K562 (cell line): ENCODE data around the gene DDX54. TPM values are rescaled to one million over a fixed set of nuclear protein-coding genes. Genes with fewer than 3 reads are reported as not detected.

Experiments
- CXXC5 ChIP-seq: fragments of 250-450 bp; sonication (Bioruptor Pico); IDR thresholded peaks from 2 replicates; pipeline ENCODE4 v1.8.0; 2022; ENCODE audit warnings: inconsistent platforms, mild to moderate bottlenecking, moderate library complexity
- ELF4 ChIP-seq: fragments of 450-650 bp; formaldehyde crosslinking; IDR thresholded peaks from 2 replicates; pipeline ENCODE4 v1.4.0; 2022; ENCODE audit warnings: missing genetic modification characterization
- EP400 ChIP-seq: fragments of 450-650 bp; IDR thresholded peaks from 2 replicates; pipeline ENCODE4 v1.6.1; 2017; ENCODE audit warnings: antibody characterized with exemption, mild to moderate bottlenecking, moderate library complexity
- ETV1 ChIP-seq: fragments of 450-650 bp; conservative IDR thresholded peaks from 2 replicates; pipeline ENCODE4 v1.6.1; 2016; ENCODE audit warnings: missing genetic modification characterization, control low read depth, low read depth, missing compliant biosample characterization
- FOS ChIP-seq: IDR thresholded peaks from 3 replicates; pipeline ENCODE4 v1.6.1; 2011; ENCODE audit not compliant: insufficient read length; ENCODE audit errors: extremely low read depth
- GABPB1 ChIP-seq: sonication (generic); formaldehyde crosslinking; IDR thresholded peaks from 2 replicates; pipeline ENCODE4 v1.8.0; 2022; ENCODE audit warnings: mild to moderate bottlenecking, missing genetic modification reagents
- GTF2A2 ChIP-seq: IDR thresholded peaks from 2 replicates; pipeline ENCODE4 v1.6.1; 2016; ENCODE audit warnings: mild to moderate bottlenecking, missing genetic modification characterization, missing compliant biosample characterization
- IRF2 ChIP-seq: sonication (generic); formaldehyde crosslinking; IDR thresholded peaks from 2 replicates; pipeline ENCODE4 v1.8.1; 2022; ENCODE audit warnings: mild to moderate bottlenecking, missing genetic modification reagents
- KAT2B ChIP-seq: IDR thresholded peaks from one replicate; pipeline ENCODE4 v1.6.1; 2012; ENCODE audit warnings: low read depth, mild to moderate bottlenecking, control low read depth, inconsistent platforms, low read length, moderate library complexity
- L3MBTL2 ChIP-seq: fragments of 450-650 bp; IDR thresholded peaks from 2 replicates; pipeline ENCODE4 v1.6.1; 2016; ENCODE audit warnings: mild to moderate bottlenecking, moderate library complexity
- NCOR1 ChIP-seq: fragments of 450-650 bp; IDR thresholded peaks from 2 replicates; pipeline ENCODE4 v1.6.1; 2016; ENCODE audit warnings: mild to moderate bottlenecking, moderate library complexity
- NFIC ChIP-seq: fragments of 450-650 bp; IDR thresholded peaks from 2 replicates; pipeline ENCODE4 v1.6.1; 2017; ENCODE audit warnings: mild to moderate bottlenecking, inconsistent platforms
- RCOR1 ChIP-seq, 2 experiments: IDR thresholded peaks; 2 replicates each; pipeline ENCODE4 v1.6.1; 2012; ENCODE audit warnings: low read depth in 2 of 2, low read length in 2 of 2, borderline replicate concordance in 1 of 2, improper control_type of control experiment in 1 of 2
- SAP30 ChIP-seq: fragments of 200-600 bp; sonication (generic); IDR thresholded peaks from 2 replicates; pipeline ENCODE4 v1.6.1; 2012; ENCODE audit warnings: borderline replicate concordance, low read depth, mild to moderate bottlenecking, moderate library complexity, low read length, control low read depth, inconsistent platforms; ENCODE audit not compliant: insufficient read depth, poor library complexity, severe bottlenecking
- U2AF1 ChIP-seq: fragments of 200-400 bp; formaldehyde crosslinking; optimal IDR thresholded peaks from 2 replicates; pipeline ENCODE3; 2017; ENCODE audit warnings: mild to moderate bottlenecking, low read depth, low read length, moderate library complexity
- ZC3H8 ChIP-seq: fragments of 450-650 bp; IDR thresholded peaks from 2 replicates; pipeline ENCODE4 v1.6.1; 2017
- polyA plus RNA-seq, 8 experiments: library from polyadenylated mRNA; depleted of rRNA in 4 of 8; stranded (reverse) in 5 of 8; unstranded in 3 of 8; fragments of >200 nt; fragmentation: Nextera tagmentation in 2 of 8; fragmentation: Illumina TruSeq in 1 of 8; extraction: Ambion mirVana in 2 of 8; extraction: Trizol in 1 of 8; gene quantifications; 2 replicates each; pipeline versions ENCODE4 v1.2.1 to v1.2.3, GENCODE V29; 2011 to 2014; ENCODE audit warnings: inconsistent platforms in 1 of 8, missing spikeins in 1 of 8
- total RNA-seq, 7 experiments: library from RNA; depleted of rRNA in 6 of 7; stranded (reverse); fragments of >200 nt in 6 of 7; fragmentation: Illumina TruSeq in 2 of 7; extraction: Trizol in 2 of 7; gene quantifications; 2 replicates each; pipeline versions ENCODE4 v1.2.1 to v1.2.3, GENCODE V29; 2011 to 2021; ENCODE audit warnings: low replicate concordance in 1 of 7
- TF ChIP-seq, protein P1 (sequence below): fragments of 450-650 bp; formaldehyde crosslinking; IDR thresholded peaks from 2 replicates; pipeline ENCODE4 v1.4.0; 2020; ENCODE audit warnings: mild to moderate bottlenecking, moderate library complexity
- TF ChIP-seq, protein P2 (sequence below): fragments of 250-450 bp; sonication (Bioruptor Pico); IDR thresholded peaks from 2 replicates; pipeline ENCODE4 v1.4.0; 2020; ENCODE audit warnings: mild to moderate bottlenecking, moderate library complexity
- TF ChIP-seq, protein P3 (sequence below): IDR thresholded peaks from 2 replicates; pipeline ENCODE4 v1.6.1; 2011; ENCODE audit warnings: borderline replicate concordance, low read depth, mild to moderate bottlenecking, moderate library complexity, low read length; ENCODE audit not compliant: insufficient read depth, poor library complexity, severe bottlenecking

DDX54 gene
- total and polyA plus RNA-seq, 9 of the 15 experiments (the other 6 are each of a cell fraction or from before 2014, with no cell fraction given) = 1.4 to 135 (median 51.4) TPM

DNA sequence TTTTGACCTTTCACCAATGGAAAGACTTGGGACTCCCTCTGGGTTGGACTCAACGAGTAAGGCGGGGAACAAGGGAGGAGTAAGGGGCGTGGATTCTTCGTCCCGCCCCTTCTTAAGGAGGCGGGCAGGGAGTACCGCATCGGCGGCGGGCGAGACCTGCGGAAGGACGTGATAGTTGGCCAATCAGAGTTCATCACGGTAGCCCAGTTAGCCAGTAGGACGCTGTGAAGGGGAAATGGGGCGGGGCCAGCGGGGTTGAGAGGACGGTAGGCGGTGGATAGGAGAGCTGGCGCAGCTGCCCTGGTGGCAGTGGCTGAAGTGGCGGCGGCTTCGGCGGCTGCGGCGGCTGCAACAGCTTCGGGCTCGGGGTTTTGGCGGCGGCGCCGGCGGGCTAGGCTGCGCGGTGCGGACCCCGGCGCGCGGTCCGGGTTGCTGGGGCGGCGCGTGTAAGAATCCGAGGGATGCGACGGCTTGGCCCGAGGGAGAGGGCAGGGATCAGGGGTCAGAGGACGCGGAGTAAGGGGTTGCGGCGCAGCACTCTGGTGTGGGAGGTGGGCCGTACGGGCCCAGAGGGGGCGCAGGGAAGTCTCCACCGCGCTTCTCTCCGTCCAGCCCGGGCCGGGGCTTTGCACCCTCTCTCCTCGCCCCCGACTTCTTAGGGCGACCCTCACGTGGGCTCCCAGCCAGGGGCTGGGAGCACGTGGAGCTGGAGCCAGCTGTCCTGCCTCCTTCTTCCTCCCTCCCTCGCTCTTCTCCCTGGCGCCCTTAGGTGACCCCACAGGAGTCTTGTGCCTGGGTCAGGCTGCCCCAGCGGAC lies 36.1 kb upstream of the DDX54 start, which contains the start of gene TPCN1 (continued):
- TF ChIP-seq SAP30 = peak; percentile 92
- no peak for TF ChIP-seq ZC3H8
- TF ChIP-seq CXXC5 (CRISPR knock-in tag) = peak; percentile 42; the same call in 1 of the 2 replicates
- TF ChIP-seq U2AF1 = no peak
- TF ChIP-seq ELF4 = 0 out of 2 replicates have a peak, but pooled peaks have one; percentile 37
- no peak for TF ChIP-seq ETV1 (tag)
- TF ChIP-seq, protein P1, sequence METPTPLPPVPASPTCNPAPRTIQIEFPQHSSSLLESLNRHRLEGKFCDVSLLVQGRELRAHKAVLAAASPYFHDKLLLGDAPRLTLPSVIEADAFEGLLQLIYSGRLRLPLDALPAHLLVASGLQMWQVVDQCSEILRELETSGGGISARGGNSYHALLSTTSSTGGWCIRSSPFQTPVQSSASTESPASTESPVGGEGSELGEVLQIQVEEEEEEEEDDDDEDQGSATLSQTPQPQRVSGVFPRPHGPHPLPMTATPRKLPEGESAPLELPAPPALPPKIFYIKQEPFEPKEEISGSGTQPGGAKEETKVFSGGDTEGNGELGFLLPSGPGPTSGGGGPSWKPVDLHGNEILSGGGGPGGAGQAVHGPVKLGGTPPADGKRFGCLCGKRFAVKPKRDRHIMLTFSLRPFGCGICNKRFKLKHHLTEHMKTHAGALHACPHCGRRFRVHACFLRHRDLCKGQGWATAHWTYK (CRISPR knock-in tag) = peak; percentile 88; the same call in 1 of the 2 replicates
- TF ChIP-seq, protein P2, sequence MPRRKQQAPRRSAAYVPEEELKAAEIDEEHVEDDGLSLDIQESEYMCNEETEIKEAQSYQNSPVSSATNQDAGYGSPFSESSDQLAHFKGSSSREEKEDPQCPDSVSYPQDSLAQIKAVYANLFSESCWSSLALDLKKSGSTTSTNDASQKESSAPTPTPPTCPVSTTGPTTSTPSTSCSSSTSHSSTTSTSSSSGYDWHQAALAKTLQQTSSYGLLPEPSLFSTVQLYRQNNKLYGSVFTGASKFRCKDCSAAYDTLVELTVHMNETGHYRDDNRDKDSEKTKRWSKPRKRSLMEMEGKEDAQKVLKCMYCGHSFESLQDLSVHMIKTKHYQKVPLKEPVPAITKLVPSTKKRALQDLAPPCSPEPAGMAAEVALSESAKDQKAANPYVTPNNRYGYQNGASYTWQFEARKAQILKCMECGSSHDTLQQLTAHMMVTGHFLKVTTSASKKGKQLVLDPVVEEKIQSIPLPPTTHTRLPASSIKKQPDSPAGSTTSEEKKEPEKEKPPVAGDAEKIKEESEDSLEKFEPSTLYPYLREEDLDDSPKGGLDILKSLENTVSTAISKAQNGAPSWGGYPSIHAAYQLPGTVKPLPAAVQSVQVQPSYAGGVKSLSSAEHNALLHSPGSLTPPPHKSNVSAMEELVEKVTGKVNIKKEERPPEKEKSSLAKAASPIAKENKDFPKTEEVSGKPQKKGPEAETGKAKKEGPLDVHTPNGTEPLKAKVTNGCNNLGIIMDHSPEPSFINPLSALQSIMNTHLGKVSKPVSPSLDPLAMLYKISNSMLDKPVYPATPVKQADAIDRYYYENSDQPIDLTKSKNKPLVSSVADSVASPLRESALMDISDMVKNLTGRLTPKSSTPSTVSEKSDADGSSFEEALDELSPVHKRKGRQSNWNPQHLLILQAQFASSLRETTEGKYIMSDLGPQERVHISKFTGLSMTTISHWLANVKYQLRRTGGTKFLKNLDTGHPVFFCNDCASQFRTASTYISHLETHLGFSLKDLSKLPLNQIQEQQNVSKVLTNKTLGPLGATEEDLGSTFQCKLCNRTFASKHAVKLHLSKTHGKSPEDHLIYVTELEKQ (CRISPR knock-in tag) = no peak
- peak; percentile 82 for TF ChIP-seq L3MBTL2
- TF ChIP-seq GTF2A2 (tag) = no peak
- TF ChIP-seq GABPB1 = no peak
- TF ChIP-seq, protein P3, sequence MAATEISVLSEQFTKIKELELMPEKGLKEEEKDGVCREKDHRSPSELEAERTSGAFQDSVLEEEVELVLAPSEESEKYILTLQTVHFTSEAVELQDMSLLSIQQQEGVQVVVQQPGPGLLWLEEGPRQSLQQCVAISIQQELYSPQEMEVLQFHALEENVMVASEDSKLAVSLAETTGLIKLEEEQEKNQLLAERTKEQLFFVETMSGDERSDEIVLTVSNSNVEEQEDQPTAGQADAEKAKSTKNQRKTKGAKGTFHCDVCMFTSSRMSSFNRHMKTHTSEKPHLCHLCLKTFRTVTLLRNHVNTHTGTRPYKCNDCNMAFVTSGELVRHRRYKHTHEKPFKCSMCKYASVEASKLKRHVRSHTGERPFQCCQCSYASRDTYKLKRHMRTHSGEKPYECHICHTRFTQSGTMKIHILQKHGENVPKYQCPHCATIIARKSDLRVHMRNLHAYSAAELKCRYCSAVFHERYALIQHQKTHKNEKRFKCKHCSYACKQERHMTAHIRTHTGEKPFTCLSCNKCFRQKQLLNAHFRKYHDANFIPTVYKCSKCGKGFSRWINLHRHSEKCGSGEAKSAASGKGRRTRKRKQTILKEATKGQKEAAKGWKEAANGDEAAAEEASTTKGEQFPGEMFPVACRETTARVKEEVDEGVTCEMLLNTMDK = no peak
- peak in 1 of 2 experiments; percentile 12; a peak in 1 of 4 replicates for TF ChIP-seq RCOR1 (IDR thresholded peaks at IDR 0.05; ENCODE audit: borderline replicate concordance in 1 of 2, low read depth in 2 of 2, low read length in 2 of 2)
- TF ChIP-seq IRF2 (CRISPR knock-in tag) = no peak
- TF ChIP-seq NCOR1 = no peak
- TF ChIP-seq KAT2B = no peak
- TF ChIP-seq NFIC = peak; percentile 66
- TF ChIP-seq FOS = peak; percentile 97
- TF ChIP-seq EP400 = peak; percentile 90
